GM18505 (cell line): ENCODE results near the gene NOSIP.
"Not testable (repeated sequence)": the region's sequence is repeated elsewhere in the genome, so short reads cannot be mapped to it uniquely, and the experiment has no call there.

Source experiments
- ATAC-seq: cut with Tn5 transposase; IDR thresholded peaks from one replicate; pipeline ENCODE4 v1.9.1; 2021; ENCODE audit not compliant: unreplicated experiment
- POLR2A ChIP-seq: IDR thresholded peaks from 4 replicates; pipeline ENCODE4 v1.6.1; 2011; ENCODE audit warnings: borderline replicate concordance; ENCODE audit not compliant: insufficient read depth, insufficient read length; ENCODE audit errors: extremely low read depth

Gene NOSIP

GRCh38 chr19:49580264-49581006 lies at the start of gene NOSIP:
Gene NOSIP, minus strand, starts transcription at chr19:49580556. Its CDS starts 19,865 bp downstream, at chr19:49560691.
- peak; percentile 99 for TF ChIP-seq POLR2A
- peak; percentile 84 for ATAC-seq

- no peak for ATAC-seq
- TF ChIP-seq POLR2A: no peak
Observed at GRCh38 chr19:49629659-49630058, 49.3 kb upstream of the NOSIP start.

GRCh38 chr19:49626226-49626625 lies 45.9 kb upstream of the NOSIP start:
- no peak for ATAC-seq
- TF ChIP-seq POLR2A: no peak

GRCh38 chr19:49624967-49625910 lies 44.9 kb upstream of the NOSIP start:
- TF ChIP-seq POLR2A: no peak
- ATAC-seq: no peak

GRCh38 chr19:49617860-49618259 lies 37.5 kb upstream of the NOSIP start:
- not testable (repeated sequence) for ATAC-seq

- ATAC-seq: no peak
- TF ChIP-seq POLR2A: no peak
Observed at GRCh38 chr19:49616945-49617344, 36.6 kb upstream of the NOSIP start.

GRCh38 chr19:49616532-49616931 lies 36.2 kb upstream of the NOSIP start:
- ATAC-seq: no peak
- TF ChIP-seq POLR2A: no peak

GRCh38 chr19:49615861-49616260 lies 35.5 kb upstream of the NOSIP start:
- TF ChIP-seq POLR2A: no peak
- ATAC-seq: no peak

- TF ChIP-seq POLR2A: no peak
- no peak for ATAC-seq
Observed at GRCh38 chr19:49614096-49614833, 33.9 kb upstream of the NOSIP start.

GRCh38 chr19:49613374-49613773 lies 33.0 kb upstream of the NOSIP start:
- ATAC-seq: no peak
- no peak for TF ChIP-seq POLR2A

- ATAC-seq: no peak
- TF ChIP-seq POLR2A: no peak
Observed at GRCh38 chr19:49609499-49610092, 29.2 kb upstream of the NOSIP start.

- no peak for ATAC-seq
Observed at GRCh38 chr19:49605605-49606004, 25.2 kb upstream of the NOSIP start.

GRCh38 chr19:49602806-49603205 lies 22.4 kb upstream of the NOSIP start:
- TF ChIP-seq POLR2A: no peak
- no peak for ATAC-seq

More at GRCh38 chr19:49605605-49606004, 25.2 kb upstream of the NOSIP start:
- no peak for TF ChIP-seq POLR2A
